Stimulated activated naive B cell treated with anti-CD40 and anti-IgM and Interleukin-4, amounts not matched to agents 10 μg/mL and 1 μg/mL and 100 μg/mL, for 72 hours (primary cell): ENCODE measurements around the gene CHST12.
"Not testable (repeated sequence)": the region's sequence is repeated elsewhere in the genome, so short reads cannot be mapped to it uniquely, and the experiment has no call there.

ENCODE experiments used
- ATAC-seq, 2 donors: fragments of 150-1000 bp; cut with Tn5 transposase; replicated peaks; 2 replicates each; pipeline ENCODE4 v1.10.0; 2021; ENCODE audit warnings: moderate library complexity in 1 of 2
- DNase-seq: peaks from one replicate; pipeline ENCODE4 v3.0.0; 2021
- H3K27ac Mint-ChIP-seq: one replicate; pipeline ENCODE4 v1.8.0; 2022; ENCODE audit warnings: mild to moderate bottlenecking, mixed read lengths
- H3K27me3 Mint-ChIP-seq, 2 donors: one replicate each; pipeline ENCODE4 v1.8.0; 2022; ENCODE audit warnings: mixed read lengths in 2 of 2
- H3K36me3 Mint-ChIP-seq, 2 donors: one replicate each; pipeline ENCODE4 v1.8.0; 2022; ENCODE audit warnings: mixed read lengths in 2 of 2, mild to moderate bottlenecking in 1 of 2
- H3K4me1 Mint-ChIP-seq, 2 donors: one replicate each; pipeline ENCODE4 v1.8.0; 2022; ENCODE audit warnings: mixed read lengths in 2 of 2, mild to moderate bottlenecking in 1 of 2
- H3K4me3 Mint-ChIP-seq, 2 donors: one replicate each; pipeline ENCODE4 v1.8.0; 2022; ENCODE audit warnings: mild to moderate bottlenecking in 2 of 2, mixed read lengths in 2 of 2, moderate library complexity in 1 of 2
- H3K9me3 Mint-ChIP-seq, 2 donors: one replicate each; pipeline ENCODE4 v1.8.0; 2022; ENCODE audit warnings: mixed read lengths in 2 of 2, mild to moderate bottlenecking in 1 of 2

CHST12 gene

DNA sequence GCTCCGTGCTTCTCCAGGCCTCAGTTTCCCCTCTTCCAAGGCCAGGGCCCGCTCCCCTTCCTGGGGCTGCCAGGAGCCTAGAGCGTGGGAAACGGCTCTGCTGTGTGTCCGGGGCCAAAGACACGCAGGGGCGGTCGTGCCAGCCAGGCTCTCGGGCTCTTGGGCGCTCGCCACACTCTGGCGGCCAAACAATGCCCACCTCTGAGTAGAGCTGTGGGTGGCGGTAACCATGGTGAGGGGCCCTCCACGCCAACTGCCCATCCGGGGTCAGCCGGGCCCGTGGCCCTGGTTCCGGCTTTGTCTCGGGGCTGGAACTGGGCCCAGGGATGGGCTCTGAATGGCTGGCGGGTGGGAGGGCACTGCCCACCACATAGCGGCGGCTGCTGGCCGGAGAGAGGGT, 56.8 kb downstream of the CHST12 start:
- no peak for DNase-seq
- no peak for ATAC-seq
- no peaks in the 10 kb centered on the region for H3K4me1 Mint-ChIP-seq
- H3K36me3 Mint-ChIP-seq: no peaks in the 10 kb centered on the region
- no peaks in the 10 kb centered on the region for H3K9me3 Mint-ChIP-seq
- H3K27me3 Mint-ChIP-seq: peaks cover 0 to 5% of the 10 kb centered on the region in 2 donors
- no peak overlapping the region for H3K4me3 Mint-ChIP-seq
- H3K27ac Mint-ChIP-seq: no peak overlapping the region

DNA sequence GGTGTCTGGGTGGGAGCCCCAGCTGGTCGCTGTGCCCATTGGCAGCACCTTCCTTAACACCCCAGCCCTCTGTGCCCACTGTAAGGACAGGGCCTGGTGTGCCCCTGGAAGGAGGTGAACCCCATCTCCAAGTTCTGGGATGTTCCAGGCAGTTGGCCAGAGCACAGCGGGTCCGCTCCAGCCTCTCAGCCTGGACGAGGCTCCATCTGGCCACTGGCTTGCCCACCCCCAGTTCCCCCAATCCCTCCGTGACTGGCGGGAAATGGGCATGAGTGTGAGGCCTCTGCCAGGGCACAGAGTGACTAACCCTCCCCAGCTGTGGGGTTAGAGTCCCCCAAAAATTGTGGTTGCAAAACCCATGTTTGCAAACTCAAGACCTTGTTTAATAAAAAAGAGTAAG, 57.2 kb downstream of the CHST12 start:
- Mint-ChIP-seq H3K4me1 (no peaks in the 10 kb centered on the region), H3K9me3 (no peaks in the 10 kb centered on the region), H3K27ac (no peak overlapping the region), H3K27me3 (peaks cover 0 to 5% of the 10 kb centered on the region in 2 donors), H3K4me3 (no peak overlapping the region), H3K36me3 (no peaks in the 10 kb centered on the region)
- ATAC-seq (no peak), DNase-seq (no peak)

DNA sequence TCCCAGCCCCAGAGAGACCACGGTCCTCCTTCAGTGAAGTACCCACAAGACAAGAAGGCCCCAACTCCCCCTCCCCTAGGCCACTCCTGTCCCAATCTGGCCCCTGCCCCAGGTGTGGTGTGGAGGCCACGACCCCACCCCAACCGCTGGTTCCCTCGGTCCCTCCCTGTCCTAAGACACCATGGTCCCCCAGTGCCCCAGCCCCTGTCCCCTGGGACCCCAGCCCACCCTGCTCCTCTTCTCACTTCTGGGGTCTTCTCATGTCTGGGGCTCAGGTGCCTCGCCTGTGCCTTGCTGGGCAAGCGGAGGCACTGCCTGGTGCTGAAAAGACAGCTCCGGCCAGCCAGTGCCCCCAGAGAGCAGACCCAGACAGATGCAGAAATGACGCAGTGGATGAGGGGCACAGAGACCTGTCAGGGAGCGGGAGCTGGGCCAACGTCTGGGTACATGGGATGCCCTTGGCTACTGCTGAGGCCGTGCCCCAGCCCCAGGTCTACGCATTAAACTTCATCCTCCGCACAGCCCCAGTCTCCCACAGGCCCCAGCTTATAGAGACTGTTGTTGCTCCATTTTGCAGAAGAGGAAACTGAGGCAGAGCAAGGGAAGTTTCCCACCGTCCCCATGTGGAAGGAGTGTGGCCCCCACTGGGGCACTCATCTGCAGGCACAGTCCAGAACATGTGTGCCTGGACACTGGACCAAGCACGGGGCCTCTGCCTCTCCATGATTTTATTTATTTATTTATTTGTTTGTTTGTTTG, 58.0 kb downstream of the CHST12 start:
- H3K36me3 Mint-ChIP-seq: no peaks in the 10 kb centered on the region
- no peak for DNase-seq
- no peaks in the 10 kb centered on the region for H3K9me3 Mint-ChIP-seq
- no peak overlapping the region for H3K27ac Mint-ChIP-seq
- H3K27me3 Mint-ChIP-seq: peaks cover 0 to 5% of the 10 kb centered on the region in 2 donors
- H3K4me3 Mint-ChIP-seq: no peak overlapping the region
- H3K4me1 Mint-ChIP-seq: no peaks in the 10 kb centered on the region
- ATAC-seq: no peak

DNA sequence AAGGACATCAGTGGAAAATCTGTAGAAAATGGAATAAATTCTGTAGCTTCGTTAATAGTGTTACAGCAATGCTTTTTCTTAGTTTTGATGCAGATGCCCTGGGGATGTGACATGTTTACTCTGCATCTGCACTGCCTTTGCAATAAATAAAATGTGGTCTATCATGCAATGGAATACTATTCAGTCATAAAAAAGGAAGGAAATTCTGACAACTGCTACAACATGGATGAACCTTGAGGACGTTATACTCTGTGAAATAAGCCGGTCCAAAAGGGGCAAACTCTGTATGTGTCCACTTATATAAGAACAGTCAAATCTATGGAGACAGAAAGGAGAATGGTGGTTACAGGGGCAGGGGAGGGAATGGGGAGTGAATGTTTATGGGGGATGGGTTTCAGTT, 59.3 kb downstream of the CHST12 start:
- no peaks in the 10 kb centered on the region for H3K36me3 Mint-ChIP-seq
- H3K4me1 Mint-ChIP-seq: no peaks in the 10 kb centered on the region
- no peak for ATAC-seq
- no peak overlapping the region for H3K27ac Mint-ChIP-seq
- no peaks in the 10 kb centered on the region for H3K9me3 Mint-ChIP-seq
- peaks cover 0 to 5% of the 10 kb centered on the region in 2 donors for H3K27me3 Mint-ChIP-seq
- no peak for DNase-seq
- no peak overlapping the region for H3K4me3 Mint-ChIP-seq

DNA sequence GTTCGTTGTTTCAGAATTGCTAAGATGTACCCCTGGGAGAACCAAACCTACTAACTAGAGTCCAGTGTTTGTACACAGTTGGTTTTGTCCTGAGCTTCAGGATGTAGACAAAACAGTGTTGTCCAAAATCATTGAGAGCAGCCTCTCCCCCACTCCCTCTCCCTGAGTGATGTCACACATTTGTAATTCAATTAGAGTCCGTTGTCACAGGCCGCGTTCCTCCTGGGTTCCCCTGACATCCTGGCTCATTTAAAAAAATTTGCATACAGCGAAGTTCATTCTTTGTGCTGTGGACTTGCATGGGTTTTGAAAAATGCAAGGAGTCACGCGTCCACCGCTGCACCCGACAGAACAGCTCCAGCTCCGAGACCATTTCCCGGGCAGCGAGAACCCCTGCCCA, 62.5 kb downstream of the CHST12 start:
- DNase-seq (no peak), ATAC-seq (no peak)
- Mint-ChIP-seq H3K27me3 (peaks cover 15 to 18% of the 10 kb centered on the region in 2 donors), H3K9me3 (no peaks in the 10 kb centered on the region), H3K36me3 (no peaks in the 10 kb centered on the region), H3K27ac (no peak overlapping the region), H3K4me3 (no peak overlapping the region), H3K4me1 (peaks cover 4 to 6% of the 10 kb centered on the region in 2 donors)

DNA sequence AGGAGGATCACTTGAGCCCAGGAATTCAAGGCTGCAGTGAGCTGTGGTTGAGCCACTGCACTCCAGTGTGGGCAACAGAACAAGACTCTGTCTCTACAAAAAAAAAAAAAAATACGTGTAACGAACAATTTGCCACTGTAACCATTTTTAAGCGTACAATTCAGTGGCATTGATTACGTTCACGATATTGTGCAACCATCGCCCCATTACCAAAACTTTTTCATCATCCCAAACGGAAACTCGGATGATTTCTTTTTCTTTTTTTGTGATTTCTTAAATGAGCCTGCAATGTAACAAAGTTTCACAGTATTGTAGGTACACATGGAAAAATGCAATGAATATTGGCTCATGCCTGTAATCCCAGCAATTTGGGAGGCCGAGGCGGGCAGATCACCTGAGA, 63.3 kb downstream of the CHST12 start:
- H3K4me3 Mint-ChIP-seq: no peak overlapping the region
- H3K9me3 Mint-ChIP-seq: no peaks in the 10 kb centered on the region
- peaks cover 4 to 6% of the 10 kb centered on the region in 2 donors for H3K4me1 Mint-ChIP-seq
- no peaks in the 10 kb centered on the region for H3K36me3 Mint-ChIP-seq
- no peak overlapping the region for H3K27ac Mint-ChIP-seq
- H3K27me3 Mint-ChIP-seq: peaks cover 22 to 23% of the 10 kb centered on the region in 2 donors
- DNase-seq (no peak), ATAC-seq (no peak)

DNA sequence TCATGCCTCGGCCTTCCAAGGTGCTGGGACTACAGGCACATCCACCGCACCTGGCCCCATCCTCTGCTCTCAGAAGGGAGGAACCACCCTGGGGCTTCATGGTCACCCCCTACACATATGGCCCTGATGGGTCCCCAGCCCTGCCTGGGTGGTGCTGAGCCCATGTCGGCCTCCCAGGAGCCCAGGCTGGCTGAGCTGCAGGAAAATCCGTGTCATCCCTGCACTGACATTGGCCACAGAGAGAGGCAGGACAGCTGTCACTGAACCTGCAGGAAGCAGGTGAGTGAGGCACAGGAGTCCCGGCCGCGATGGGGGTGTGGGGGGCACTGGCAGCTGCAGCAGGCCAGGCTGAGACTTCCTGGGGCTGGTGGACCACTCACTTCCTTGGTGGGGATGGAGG, 64.8 kb downstream of the CHST12 start:
- Mint-ChIP-seq H3K36me3 (no peaks in the 10 kb centered on the region), H3K4me3 (no peak overlapping the region), H3K4me1 (peaks cover 4 to 6% of the 10 kb centered on the region in 2 donors), H3K27me3 (peaks cover 22 to 23% of the 10 kb centered on the region in 2 donors), H3K9me3 (no peaks in the 10 kb centered on the region), H3K27ac (no peak overlapping the region)
- ATAC-seq (no peak), DNase-seq (no peak)

DNA sequence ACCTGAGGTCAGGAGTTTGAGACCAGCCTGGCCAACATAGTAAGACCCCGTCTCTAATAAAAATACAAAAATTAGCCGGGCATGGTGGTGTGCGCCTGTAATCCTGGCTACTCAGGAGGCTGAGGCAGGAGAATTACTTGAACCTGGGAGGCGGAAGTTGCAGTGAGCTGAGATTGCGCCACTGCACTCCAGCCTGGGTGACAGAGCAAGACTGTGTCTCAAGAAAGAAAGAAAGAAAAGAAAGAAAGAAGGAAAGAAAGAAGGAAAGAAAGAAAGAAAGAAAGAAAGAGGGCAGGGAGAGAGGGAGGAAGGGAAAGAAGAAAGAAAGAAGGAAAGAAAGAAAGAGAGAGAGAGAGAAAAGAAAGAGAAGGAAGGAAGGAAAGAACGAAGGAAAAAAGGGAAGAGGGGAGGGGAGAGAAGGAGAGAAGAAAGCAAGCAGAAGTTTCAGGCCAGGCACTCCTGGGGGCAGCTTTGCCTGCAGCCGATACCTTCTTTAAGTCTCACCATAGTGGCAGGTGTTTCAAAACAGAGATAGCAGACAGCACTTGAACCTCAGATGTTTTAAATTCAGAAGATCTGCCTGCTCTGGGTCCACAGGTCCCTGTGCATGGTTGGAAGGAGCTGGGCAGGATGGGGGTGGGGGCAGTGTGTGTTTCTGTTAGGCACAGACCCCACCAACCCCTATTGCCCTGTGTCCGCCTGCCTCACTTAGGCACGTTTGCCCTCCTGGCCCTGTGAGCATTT, 66.2 kb downstream of the CHST12 start:
- not testable (repeated sequence) for H3K27ac Mint-ChIP-seq, ATAC-seq
- peaks cover 22 to 23% of the 10 kb centered on the region in 2 donors for H3K27me3 Mint-ChIP-seq

DNA sequence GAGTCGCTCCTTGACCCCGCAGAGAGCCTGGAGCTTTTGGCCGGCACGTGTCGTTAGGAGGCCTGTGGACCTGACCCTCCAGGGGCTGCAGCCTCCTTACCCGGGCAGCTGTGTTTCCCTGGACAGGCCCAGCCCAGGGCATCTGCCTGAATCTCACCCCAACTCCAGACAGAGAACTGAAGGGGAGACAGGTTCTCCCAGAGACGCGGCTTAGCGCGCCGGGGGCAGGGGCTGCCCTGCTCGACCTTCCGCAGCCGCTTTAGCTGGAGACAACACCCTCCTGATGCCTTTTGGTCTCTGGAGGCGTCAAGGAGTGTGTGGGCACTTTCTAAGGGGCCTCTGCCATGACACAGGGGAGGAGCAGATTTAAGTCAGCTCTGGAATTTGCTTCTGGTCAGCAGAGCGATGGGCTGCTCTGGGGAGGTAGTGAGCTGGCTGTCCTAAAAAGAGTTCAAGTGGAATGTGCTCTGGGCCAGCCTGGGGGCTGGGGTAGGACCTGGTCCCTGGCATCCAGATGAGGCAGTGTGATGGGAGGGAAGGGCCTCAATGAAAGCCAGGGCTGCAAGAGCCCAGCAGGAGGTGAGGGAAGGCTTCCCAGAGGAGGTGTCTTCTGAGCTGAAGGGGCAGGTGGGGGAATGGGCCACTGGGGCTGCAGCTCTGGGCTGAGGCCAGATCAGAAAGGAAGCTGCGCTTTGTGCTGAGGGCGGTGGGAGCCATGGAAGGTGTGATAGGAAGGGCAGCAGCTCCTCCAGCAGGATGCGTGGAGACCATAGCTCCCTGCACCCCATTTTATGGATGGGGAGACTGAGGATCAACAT, 67.0 kb downstream of the CHST12 start:
- no peaks in the 10 kb centered on the region for H3K36me3 Mint-ChIP-seq
- no peak overlapping the region for H3K27ac Mint-ChIP-seq
- peaks cover 4 to 6% of the 10 kb centered on the region in 2 donors for H3K4me1 Mint-ChIP-seq
- H3K9me3 Mint-ChIP-seq: no peaks in the 10 kb centered on the region
- no peak overlapping the region for H3K4me3 Mint-ChIP-seq
- DNase-seq (no peak), ATAC-seq (no peak)
- H3K27me3 Mint-ChIP-seq: peaks cover 22 to 23% of the 10 kb centered on the region in 2 donors

More for the DNA sequence above, 66.2 kb downstream of the CHST12 start:
- H3K4me3 Mint-ChIP-seq, H3K9me3 Mint-ChIP-seq, H3K4me1 Mint-ChIP-seq, DNase-seq, H3K36me3 Mint-ChIP-seq: not testable (repeated sequence)

DNA sequence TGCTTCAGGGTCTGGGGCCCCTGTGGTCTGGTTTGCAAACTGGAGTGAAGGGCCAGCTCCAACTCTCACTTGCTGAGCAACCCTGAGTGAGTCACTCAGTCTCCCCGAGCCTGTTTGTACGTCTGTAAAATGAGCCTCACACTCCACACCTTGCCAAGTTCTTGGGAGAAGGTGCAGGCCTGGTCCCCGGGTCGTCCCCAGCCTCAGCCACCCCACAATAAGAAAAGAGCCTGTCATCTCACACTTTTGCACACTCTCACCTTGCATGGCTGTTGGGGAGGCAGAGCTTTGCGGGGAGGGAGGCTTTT, 67.6 kb downstream of the CHST12 start:
- H3K4me3 Mint-ChIP-seq: no peak overlapping the region
- H3K4me1 Mint-ChIP-seq: peaks cover 4 to 6% of the 10 kb centered on the region in 2 donors
- no peaks in the 10 kb centered on the region for H3K36me3 Mint-ChIP-seq
- DNase-seq (no peak), ATAC-seq (no peak)
- no peaks in the 10 kb centered on the region for H3K9me3 Mint-ChIP-seq
- H3K27me3 Mint-ChIP-seq: peaks cover 22 to 23% of the 10 kb centered on the region in 2 donors
- H3K27ac Mint-ChIP-seq: no peak overlapping the region

DNA sequence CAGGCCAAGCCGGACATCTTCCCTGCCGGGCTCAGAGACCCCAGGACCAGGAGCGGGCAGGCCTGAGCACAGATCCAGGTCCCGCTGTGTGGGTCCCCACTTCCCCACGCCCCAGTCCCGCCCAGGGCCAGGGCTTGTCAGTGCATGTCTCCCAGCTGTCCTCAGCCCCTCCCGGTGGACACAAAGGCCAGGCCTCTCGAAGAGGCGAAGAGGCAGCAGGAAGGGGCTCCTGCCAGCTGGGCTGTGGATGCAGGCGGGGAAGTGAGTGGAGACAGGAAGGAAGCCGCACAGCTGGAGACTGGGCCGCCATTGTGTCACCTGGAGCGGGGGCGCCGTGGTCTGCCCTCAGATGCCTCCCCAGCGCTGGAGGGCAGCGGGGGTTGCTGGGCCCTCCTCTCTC, 68.0 kb downstream of the CHST12 start:
- no peak for ATAC-seq
- no peaks in the 10 kb centered on the region for H3K9me3 Mint-ChIP-seq
- no peak for DNase-seq

DNA sequence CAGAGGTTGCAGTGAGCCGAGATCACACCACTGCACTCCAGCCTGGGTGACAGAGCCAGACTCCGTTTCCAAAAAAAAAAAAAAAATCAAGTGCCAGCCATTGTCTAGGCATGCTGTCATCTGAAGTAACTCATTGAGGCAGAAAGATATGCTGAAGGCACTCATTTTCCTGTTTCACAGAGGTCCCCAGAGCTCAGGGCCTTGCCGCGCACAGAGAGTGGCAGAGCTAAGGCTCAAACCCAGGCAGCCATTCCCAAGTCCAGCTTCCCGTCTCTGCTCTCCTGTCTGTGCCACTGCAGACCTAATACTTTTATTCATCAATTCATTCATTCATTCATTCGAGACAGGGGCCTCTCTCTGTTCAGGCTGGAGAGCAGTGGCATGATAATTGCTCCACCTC, 69.3 kb downstream of the CHST12 start:
- Mint-ChIP-seq H3K4me3 (no peak overlapping the region), H3K36me3 (no peaks in the 10 kb centered on the region), H3K27ac (no peak overlapping the region)

More for the DNA sequence above, 68.0 kb downstream of the CHST12 start:
- Mint-ChIP-seq H3K36me3 (no peaks in the 10 kb centered on the region), H3K4me3 (no peak overlapping the region), H3K27me3 (peaks cover 22 to 23% of the 10 kb centered on the region in 2 donors), H3K4me1 (peaks cover 4 to 6% of the 10 kb centered on the region in 2 donors), H3K27ac (no peak overlapping the region)

DNA sequence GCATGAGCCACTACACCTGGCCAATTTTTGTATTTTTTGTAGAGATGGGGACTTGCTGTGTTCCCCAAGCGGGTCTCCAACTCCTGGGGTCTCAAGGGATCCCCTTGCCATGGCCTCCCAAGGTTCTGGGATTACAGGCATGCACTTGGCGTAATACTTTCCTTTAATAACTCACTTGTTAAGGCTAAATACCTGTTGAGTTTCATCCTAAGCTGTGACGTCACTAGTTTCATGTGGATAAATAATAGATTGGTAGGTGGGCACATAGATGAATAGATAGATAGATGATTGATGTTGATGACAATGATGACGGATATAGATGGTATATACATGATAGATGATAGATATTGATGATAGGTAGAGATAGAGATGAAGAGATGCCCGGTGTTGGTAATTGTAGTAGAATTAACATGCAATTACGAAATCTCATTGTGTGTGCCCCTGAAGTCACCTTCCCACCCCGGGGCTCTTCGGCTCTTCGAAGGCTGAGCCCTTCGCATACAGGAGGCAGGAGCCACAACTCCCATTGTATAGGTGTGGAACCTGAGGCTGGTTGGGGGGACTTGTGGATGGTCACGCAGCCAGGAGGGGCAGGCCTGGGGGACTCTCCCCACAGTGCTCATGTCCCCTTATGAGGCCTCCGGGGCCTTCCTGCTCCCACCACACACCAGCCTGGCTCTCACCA, 70.2 kb downstream of the CHST12 start:
- no peak for ATAC-seq
- Mint-ChIP-seq H3K36me3 (no peaks in the 10 kb centered on the region), H3K9me3 (no peaks in the 10 kb centered on the region), H3K27me3 (peaks cover 22 to 23% of the 10 kb centered on the region in 2 donors), H3K4me3 (no peak overlapping the region), H3K4me1 (peaks cover 12 to 21% of the 10 kb centered on the region in 2 donors), H3K27ac (no peak overlapping the region)
- DNase-seq: no peak

More for the DNA sequence above, 69.3 kb downstream of the CHST12 start:
- no peaks in the 10 kb centered on the region for H3K9me3 Mint-ChIP-seq
- DNase-seq: no peak
- peaks cover 22 to 23% of the 10 kb centered on the region in 2 donors for H3K27me3 Mint-ChIP-seq
- ATAC-seq: no peak
- H3K4me1 Mint-ChIP-seq: peaks cover 12 to 15% of the 10 kb centered on the region in 2 donors

DNA sequence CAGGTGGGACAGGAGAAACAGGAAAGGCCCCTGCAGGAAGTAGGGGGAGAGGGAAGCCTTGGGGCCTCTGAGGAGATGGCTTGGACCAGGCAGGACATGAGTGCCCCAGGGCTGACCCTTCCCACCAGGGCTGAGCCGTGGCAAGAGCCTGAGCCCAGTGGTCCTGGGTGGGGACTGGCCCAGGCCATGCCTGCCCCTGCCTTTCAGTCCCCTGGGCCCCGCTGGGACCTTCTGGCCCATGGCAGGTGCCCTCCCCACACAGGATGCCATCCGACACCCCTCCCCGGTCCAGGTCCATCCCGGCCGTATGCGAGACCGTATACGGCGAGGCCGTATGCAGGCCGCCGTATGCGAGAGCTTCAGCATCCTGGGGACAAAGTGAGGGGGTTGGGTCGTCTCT, 70.8 kb downstream of the CHST12 start:
- Mint-ChIP-seq H3K4me3 (no peak overlapping the region), H3K27ac (no peak overlapping the region), H3K9me3 (no peaks in the 10 kb centered on the region), H3K36me3 (no peaks in the 10 kb centered on the region), H3K27me3 (peaks cover 17 to 18% of the 10 kb centered on the region in 2 donors), H3K4me1 (peaks cover 8 to 16% of the 10 kb centered on the region in 2 donors)
- DNase-seq (no peak), ATAC-seq (no peak)
